NCI-H510A treated with DMSO at 0.1 percent for 48 hours (cell line): ENCODE data around the gene TTC24.
A peak's percentile ranks its signal among the peaks of the same experiment; 100 is the strongest.
"Not testable (repeated sequence)": the region's sequence is repeated elsewhere in the genome, so short reads cannot be mapped to it uniquely, and the experiment has no call there.

ENCODE experiments used
- DNase-seq: peaks from one replicate; lab custom pipeline; 2025; lab: John Stamatoyannopoulos, UW

The TTC24 gene

GRCh38 chr1:156587927-156588326 is 8.4 kb downstream of the TTC24 start:
- not testable (repeated sequence) for DNase-seq

- no peak for DNase-seq
Measured at GRCh38 chr1:156589546-156589945, 10.0 kb downstream of the TTC24 start.

GRCh38 chr1:156590326-156591180 is 11.0 kb downstream of the TTC24 start:
- DNase-seq, result no peak

- DNase-seq, result peak; percentile 91
Measured at GRCh38 chr1:156591181-156591431, 11.6 kb downstream of the TTC24 start.

GRCh38 chr1:156591432-156592157 is 12.1 kb downstream of the TTC24 start, which contains the start of gene NAXE:
TSS of gene NAXE (plus strand) at chr1:156591776. CDS start at chr1:156591805, 29 bp downstream.
- DNase-seq, result peak; percentile 91

- DNase-seq, result no peak
Measured at GRCh38 chr1:156592158-156592909, 12.8 kb downstream of the TTC24 start.

- DNase-seq, result peak; percentile 72
Measured at GRCh38 chr1:156592910-156593660, 13.6 kb downstream of the TTC24 start.

- DNase-seq, result no peak
Measured at GRCh38 chr1:156593661-156593989, 14.1 kb downstream of the TTC24 start.

GRCh38 chr1:156594190-156594589 is 14.7 kb downstream of the TTC24 start:
- no peak for DNase-seq

GRCh38 chr1:156595016-156595415 is 15.5 kb downstream of the TTC24 start:
- no peak for DNase-seq

- no peak for DNase-seq
Measured at GRCh38 chr1:156596426-156596825, 16.9 kb downstream of the TTC24 start.

- DNase-seq, result no peak
Measured at GRCh38 chr1:156598125-156598524, 18.6 kb downstream of the TTC24 start.

GRCh38 chr1:156598731-156599432 is 19.4 kb downstream of the TTC24 start:
- no peak for DNase-seq

GRCh38 chr1:156599811-156600210 is 20.3 kb downstream of the TTC24 start:
- no peak for DNase-seq

GRCh38 chr1:156600733-156601121 is 21.2 kb downstream of the TTC24 start:
- DNase-seq, result peak; percentile 81

- DNase-seq, result peak; percentile 91
Measured at GRCh38 chr1:156601122-156601830, 21.8 kb downstream of the TTC24 start, which contains the start of gene GPATCH4. TSS of gene GPATCH4 (minus strand) at chr1:156601479.

GRCh38 chr1:156601892-156602291 is 22.4 kb downstream of the TTC24 start:
- DNase-seq, result no peak

GRCh38 chr1:156602557-156602993 is 23.1 kb downstream of the TTC24 start:
- peak; percentile 32 for DNase-seq

- not testable (repeated sequence) for DNase-seq
Measured at GRCh38 chr1:156607344-156607743, 27.8 kb downstream of the TTC24 start.

GRCh38 chr1:156608036-156608674 is 28.6 kb downstream of the TTC24 start:
- DNase-seq, result peak; percentile 92
